Stomach (tissue), 4 donors: ENCODE data around the gene USP13.

ENCODE experiments used
- POLR2A ChIP-seq, 4 donors: fragments of 450-650 bp; IDR thresholded peaks; one replicate each; pipeline ENCODE4 v1.6.1; 2016; ENCODE audit warnings: antibody characterized with exemption in 4 of 4, control low read depth in 2 of 4, mild to moderate bottlenecking in 1 of 4, moderate library complexity in 1 of 4
- POLR2AphosphoS5 ChIP-seq, 3 donors: sonication (generic); formaldehyde crosslinking; IDR thresholded peaks; one replicate each; pipeline ENCODE4 v1.6.1; 2016; ENCODE audit warnings: antibody characterized with exemption in 3 of 3
- TF ChIP-seq, protein P1 (sequence below), 7 experiments: fragments of 450-650 bp in 4 of 7; fragments of 200-600 bp in 3 of 7; sonication (generic) in 3 of 7; IDR thresholded peaks; one replicate each; pipeline ENCODE4 v1.5.1; 2016 to 2019; ENCODE audit warnings: antibody characterized with exemption in 7 of 7, control low read depth in 2 of 7, mild to moderate bottlenecking in 1 of 7

DNA sequence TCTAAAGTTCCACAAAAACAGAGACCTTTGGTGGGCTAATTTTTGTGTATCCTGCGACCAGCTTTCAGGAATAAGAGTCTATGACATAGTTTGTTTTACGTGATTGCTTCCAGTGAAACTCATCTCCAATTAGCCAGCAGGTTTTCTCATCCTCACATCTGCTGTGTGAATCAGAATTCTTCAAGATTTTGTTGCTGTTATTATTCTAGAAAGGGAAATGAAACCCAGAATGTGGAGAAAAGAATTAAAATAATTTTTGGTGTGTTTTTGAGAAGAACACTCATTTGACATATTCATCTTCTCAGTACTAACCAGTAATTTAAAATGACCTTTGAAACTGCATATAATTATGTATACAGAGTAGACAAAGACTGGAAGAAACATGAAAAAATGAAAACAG, 175.9 kb downstream of the USP13 start:
- TF ChIP-seq, protein P1, sequence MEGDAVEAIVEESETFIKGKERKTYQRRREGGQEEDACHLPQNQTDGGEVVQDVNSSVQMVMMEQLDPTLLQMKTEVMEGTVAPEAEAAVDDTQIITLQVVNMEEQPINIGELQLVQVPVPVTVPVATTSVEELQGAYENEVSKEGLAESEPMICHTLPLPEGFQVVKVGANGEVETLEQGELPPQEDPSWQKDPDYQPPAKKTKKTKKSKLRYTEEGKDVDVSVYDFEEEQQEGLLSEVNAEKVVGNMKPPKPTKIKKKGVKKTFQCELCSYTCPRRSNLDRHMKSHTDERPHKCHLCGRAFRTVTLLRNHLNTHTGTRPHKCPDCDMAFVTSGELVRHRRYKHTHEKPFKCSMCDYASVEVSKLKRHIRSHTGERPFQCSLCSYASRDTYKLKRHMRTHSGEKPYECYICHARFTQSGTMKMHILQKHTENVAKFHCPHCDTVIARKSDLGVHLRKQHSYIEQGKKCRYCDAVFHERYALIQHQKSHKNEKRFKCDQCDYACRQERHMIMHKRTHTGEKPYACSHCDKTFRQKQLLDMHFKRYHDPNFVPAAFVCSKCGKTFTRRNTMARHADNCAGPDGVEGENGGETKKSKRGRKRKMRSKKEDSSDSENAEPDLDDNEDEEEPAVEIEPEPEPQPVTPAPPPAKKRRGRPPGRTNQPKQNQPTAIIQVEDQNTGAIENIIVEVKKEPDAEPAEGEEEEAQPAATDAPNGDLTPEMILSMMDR (IDR thresholded peaks at IDR 0.05), result no peak
- TF ChIP-seq POLR2AphosphoS5 (IDR thresholded peaks at IDR 0.05) (no peak), POLR2A (IDR thresholded peaks at IDR 0.05) (no peak)
